Endometrial microvascular endothelial cells (primary cell): ENCODE measurements around the gene RPH3AL. TPM values are rescaled to one million over a fixed set of nuclear protein-coding genes. Genes with fewer than 3 reads are reported as not detected.

Experiments
- in situ Hi-C: cut with HindIII; loops from 2 replicates; pipeline ENCODE4 v1.10.0; 2017; ENCODE audit warnings: low sequenced_read_pairs, low pct_unique_long_range_greater_than_20kb; ENCODE audit errors: inconsistent ontology term
- total RNA-seq: library from RNA; depleted of rRNA; stranded (reverse); fragments of >200 nt; gene quantifications from one replicate; pipeline ENCODE4 v1.2.3, GENCODE V29; 2015; ENCODE audit errors: inconsistent ontology term

RPH3AL gene, protein sequence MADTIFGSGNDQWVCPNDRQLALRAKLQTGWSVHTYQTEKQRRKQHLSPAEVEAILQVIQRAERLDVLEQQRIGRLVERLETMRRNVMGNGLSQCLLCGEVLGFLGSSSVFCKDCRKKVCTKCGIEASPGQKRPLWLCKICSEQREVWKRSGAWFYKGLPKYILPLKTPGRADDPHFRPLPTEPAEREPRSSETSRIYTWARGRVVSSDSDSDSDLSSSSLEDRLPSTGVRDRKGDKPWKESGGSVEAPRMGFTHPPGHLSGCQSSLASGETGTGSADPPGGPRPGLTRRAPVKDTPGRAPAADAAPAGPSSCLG
- 41.1 TPM for total RNA-seq

DNA sequence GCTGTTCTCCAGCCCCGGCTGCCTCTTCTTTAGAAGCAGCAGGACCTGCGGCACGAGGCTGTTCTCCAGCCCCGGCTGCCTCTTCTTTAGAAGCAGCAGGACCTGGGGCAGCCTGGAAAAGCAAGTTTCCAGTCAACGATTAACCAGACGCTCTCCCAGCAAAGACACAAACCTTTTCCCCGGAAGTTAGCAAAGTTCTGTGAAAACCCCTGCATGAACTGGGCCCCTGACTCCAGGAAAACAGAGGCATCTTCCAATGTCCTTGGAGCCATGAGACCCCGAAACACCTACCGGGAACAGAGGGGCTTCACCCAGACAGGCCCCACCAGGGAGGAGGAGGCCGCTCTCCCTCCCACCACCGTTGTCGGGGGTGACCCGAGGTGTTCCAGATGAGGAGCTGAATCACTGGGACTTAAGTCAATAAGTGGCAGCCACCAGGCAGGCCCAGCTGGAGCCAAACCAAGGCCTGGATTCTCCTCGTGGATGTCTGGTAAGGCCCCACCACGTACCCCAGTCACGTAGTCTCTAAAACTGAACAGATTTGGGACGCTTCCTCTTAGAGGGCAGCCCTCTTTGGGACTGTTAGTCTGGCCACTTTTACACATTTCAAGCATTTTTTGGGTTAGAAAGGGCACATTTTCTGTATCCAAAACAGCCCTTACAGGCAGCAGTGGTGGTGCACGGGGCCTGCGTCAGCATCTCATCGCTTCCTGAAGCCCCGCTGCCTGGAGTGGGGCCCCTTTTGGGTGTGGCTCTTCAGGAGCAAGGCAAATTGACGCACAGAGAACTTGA is at the start of gene RPH3AL:
TSS of gene RPH3AL (minus strand) at position 387 of the 792 bp plus-strand sequence. CDS start 25,264 bp downstream, outside the sequence.
- in situ Hi-C loops, result no loop called here

- in situ Hi-C loops, result no loop called here
Measured at GRCh38 chr17:400257-400656, 47.6 kb upstream of the RPH3AL start.

DNA sequence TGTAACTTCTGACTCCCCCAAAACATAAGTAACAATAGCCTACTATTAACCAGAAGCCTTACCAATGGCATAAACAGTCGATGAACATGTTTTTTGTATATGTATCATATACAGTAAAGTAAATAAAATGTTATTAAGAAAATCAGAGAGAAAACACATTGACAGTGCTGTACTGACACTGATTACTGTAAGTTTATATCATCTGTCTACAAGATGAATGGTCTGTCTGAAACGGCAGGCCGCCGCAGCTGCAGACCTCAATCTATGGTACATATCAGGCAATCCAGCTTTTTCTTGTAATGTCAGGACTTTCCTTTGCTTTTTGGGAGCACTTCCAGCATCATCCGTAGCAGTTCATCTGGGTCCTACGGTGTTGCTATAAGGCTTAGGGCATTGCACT is 44.2 kb upstream of the RPH3AL start:
- in situ Hi-C loops, result no loop called here

GRCh38 chr17:395974-396373 is 43.4 kb upstream of the RPH3AL start:
- in situ Hi-C loops, result no loop called here

GRCh38 chr17:395179-395578 is 42.6 kb upstream of the RPH3AL start:
- in situ Hi-C loops, result no loop called here

GRCh38 chr17:394718-395095 is 42.1 kb upstream of the RPH3AL start:
- in situ Hi-C loops, result no loop called here

GRCh38 chr17:393806-394717 is 41.5 kb upstream of the RPH3AL start:
- in situ Hi-C loops, result no loop called here

- in situ Hi-C loops, result no loop called here
Measured at GRCh38 chr17:391850-392249, 39.2 kb upstream of the RPH3AL start.

- in situ Hi-C loops, result no loop called here
Measured at GRCh38 chr17:390025-390424, 37.4 kb upstream of the RPH3AL start.

- in situ Hi-C loops, result no loop called here
Measured at GRCh38 chr17:388087-388486, 35.5 kb upstream of the RPH3AL start.

DNA sequence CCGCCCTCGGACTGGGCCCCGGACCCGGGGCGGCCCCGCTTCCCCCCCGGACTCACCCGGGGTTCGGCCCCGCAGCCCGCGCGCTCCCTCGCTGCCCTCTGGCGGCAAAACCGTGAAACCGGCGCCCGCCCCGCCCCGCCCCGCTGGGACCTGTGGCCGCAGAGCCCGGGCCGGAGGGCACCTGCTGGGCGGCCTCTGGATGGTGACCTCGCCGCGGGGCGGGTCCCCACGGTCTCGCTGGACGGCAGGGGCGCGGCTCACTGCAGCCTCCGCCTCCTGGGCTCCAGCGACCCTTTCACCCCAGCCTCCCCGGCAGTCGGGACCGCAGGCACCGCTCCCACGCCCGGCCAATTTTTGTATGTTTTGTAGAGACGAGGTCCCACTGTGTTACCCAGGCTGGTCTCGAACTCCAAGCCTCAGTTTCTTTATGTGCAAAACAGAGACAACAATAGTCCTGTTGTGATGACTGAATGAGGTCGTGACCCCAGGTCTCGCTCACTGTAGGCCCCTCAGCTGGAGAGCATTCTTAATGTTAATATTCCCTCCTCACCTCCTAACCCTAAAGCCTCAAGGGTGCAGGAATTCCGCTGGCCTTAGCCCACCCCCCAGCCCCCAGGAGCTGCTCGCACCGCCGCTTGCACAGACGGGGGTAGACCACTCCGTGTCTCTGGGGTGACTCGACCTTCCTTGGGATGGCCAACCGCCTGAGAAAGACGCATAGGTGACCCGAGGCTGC is 33.7 kb upstream of the RPH3AL start:
- in situ Hi-C loops, result no loop called here

GRCh38 chr17:385836-386140 is 33.2 kb upstream of the RPH3AL start:
- in situ Hi-C loops, result no loop called here

DNA sequence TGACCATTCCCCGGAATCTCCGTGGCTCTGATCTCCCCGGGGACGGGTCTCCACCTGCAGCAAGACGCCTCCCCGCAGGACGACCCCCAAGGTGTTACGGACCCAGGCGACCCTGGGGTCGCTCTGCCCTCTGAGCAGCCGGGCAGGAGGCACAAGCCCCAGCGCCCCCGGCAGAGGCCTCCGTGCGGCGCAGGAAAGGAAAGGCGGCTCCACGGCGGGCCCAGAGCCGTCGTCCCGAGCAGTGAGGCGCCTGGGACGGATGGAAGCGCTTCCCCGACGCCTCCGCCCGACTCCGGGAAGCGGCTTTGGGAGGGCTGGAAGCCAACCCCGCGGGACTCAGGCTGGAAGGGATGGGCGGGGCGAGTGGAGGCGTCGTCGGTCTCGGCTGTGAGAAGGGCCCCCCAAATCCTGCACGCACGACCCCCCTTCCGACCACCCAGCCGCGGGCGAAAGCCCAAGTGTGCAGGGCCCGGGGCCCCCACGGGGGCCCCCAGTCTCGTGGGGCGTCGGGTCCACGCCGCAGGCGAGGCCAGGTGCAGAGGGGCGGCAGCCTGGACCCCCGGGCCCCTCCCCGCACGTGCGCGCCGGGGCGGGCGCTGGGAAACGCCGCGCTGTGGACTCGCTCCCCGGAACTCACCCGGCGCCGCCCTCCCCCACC is 32.7 kb upstream of the RPH3AL start:
- in situ Hi-C loops, result no loop called here

- in situ Hi-C loops, result no loop called here
Measured at GRCh38 chr17:384622-385177, 32.1 kb upstream of the RPH3AL start.

GRCh38 chr17:383771-384621 is 31.4 kb upstream of the RPH3AL start:
- in situ Hi-C loops, result no loop called here

DNA sequence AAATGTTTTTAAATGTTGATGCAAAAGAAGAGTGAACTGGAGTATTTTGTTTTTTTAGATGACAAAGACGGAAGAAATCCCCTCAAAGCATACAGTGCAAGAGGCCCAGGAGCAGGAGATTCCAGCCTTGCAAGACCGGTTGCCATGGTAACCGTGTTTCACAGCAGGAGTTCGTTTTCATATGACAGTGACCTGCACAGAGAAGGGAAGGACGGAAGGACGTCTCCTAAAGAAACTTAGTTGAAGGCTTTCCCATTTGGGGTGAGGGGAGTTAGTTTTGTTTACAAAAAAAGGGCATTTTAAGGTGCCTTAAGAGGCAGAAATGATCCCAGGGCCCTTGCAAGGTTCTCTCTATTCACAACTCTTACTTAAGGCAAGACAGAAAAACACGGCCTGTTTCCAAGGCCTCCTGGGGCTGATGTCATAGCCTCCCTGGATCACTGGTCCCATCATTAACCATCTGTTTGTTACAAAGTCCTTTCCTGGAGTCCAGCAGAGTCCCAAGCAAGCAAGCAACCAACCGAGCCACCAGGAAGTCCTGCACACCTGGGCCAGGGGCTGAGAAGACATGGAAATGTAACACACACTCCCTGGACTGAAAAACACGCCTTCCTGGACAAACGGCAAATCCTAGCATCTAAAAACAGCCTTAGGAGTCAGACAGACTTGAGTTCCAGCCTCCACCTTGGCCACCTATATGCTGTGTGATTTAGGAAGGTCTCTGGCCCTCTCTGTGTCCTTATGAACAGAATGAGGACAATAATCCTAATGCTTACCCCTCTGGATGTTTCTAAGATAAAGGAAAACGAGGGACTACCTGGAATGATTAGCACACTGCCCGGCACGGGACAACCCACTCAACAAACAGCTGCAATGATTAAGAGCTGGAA is 30.3 kb upstream of the RPH3AL start:
- in situ Hi-C loops, result no loop called here
